KMS-11 (cell line): ENCODE data around the gene ZNF784.

ENCODE experiments used
- H2AFZ ChIP-seq: fragments of 200-600 bp; sonication (generic); 2 replicates; pipeline ENCODE4 v1.6.1; 2016; ENCODE audit warnings: antibody characterized with exemption, mixed run types, low read depth
- H3K27ac ChIP-seq: fragments of 200-600 bp; sonication (generic); 2 replicates; pipeline ENCODE4 v1.6.1; 2016; ENCODE audit warnings: mild to moderate bottlenecking, mixed run types
- H3K27me3 ChIP-seq: fragments of 200-600 bp; sonication (generic); 2 replicates; pipeline ENCODE4 v1.6.1; 2017; ENCODE audit warnings: mild to moderate bottlenecking, low read depth, mixed run types, moderate library complexity; ENCODE audit not compliant: insufficient read depth
- H3K36me3 ChIP-seq: fragments of 200-600 bp; sonication (generic); 2 replicates; pipeline ENCODE4 v1.6.1; 2017; ENCODE audit warnings: mild to moderate bottlenecking, mixed run types; ENCODE audit not compliant: insufficient read depth
- H3K4me1 ChIP-seq: fragments of 200-600 bp; sonication (generic); 2 replicates; pipeline ENCODE4 v1.6.1; 2016; ENCODE audit warnings: mild to moderate bottlenecking, low read depth, mixed run types; ENCODE audit not compliant: poor library complexity, severe bottlenecking
- H3K4me2 ChIP-seq: fragments of 200-600 bp; sonication (generic); 2 replicates; pipeline ENCODE4 v1.7.0; 2016; ENCODE audit warnings: mild to moderate bottlenecking, mixed run types
- H3K4me3 ChIP-seq: fragments of 200-600 bp; sonication (generic); IDR thresholded peaks from 2 replicates; pipeline ENCODE4 v1.6.1; 2017; ENCODE audit warnings: low read depth, low read length, mixed read lengths; ENCODE audit not compliant: insufficient read depth
- H3K79me2 ChIP-seq: fragments of 200-600 bp; sonication (generic); 2 replicates; pipeline ENCODE4 v1.6.1; 2016; ENCODE audit warnings: low read depth, mixed run types; ENCODE audit not compliant: insufficient read depth
- H3K9ac ChIP-seq: fragments of 200-600 bp; sonication (generic); 2 replicates; pipeline ENCODE4 v1.6.1; 2016; ENCODE audit warnings: mild to moderate bottlenecking, mixed run types
- H4K20me1 ChIP-seq: fragments of 200-600 bp; sonication (generic); 2 replicates; pipeline ENCODE4 v1.6.1; 2016; ENCODE audit warnings: mild to moderate bottlenecking, mixed run types; ENCODE audit not compliant: insufficient read depth
- TF ChIP-seq, protein P1 (sequence below): fragments of 200-600 bp; sonication (generic); conservative IDR thresholded peaks from 2 replicates; pipeline ENCODE4 v1.6.1; 2017; ENCODE audit warnings: low read depth, mild to moderate bottlenecking, antibody characterized with exemption, low read length, moderate library complexity, mixed read lengths

ZNF784 gene

DNA sequence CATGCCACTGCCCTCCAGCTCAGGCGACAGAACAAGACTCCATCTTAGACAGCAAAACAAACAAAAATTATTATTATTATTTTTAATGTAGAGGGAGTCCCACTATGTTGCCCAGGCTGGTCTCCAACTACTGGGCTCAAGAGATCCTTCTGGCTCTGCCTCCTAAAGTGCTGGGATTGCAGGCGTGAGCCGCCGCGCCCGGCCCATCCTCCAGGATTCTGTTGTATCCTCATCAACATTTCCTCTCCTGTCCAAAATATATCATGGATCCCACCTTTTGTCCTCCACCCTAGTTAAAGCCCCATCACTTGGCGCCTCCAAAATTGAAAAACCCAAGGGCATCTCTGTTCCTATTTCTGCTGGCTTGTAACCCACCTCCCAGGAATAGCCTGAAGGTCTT is 1.2 kb downstream of the ZNF784 start:
- Histone ChIP-seq H3K9ac (no peak overlapping the region), H3K27me3 (no peaks in the 10 kb centered on the region; the same call in 1 of the 2 replicates), H3K36me3 (no peaks in the 10 kb centered on the region), H3K4me1 (peaks cover 15% of the 10 kb centered on the region), H4K20me1 (no peaks in the 10 kb centered on the region), H3K79me2 (no peaks in the 10 kb centered on the region), H2AFZ (no peak overlapping the region), H3K4me2 (no peak overlapping the region), H3K27ac (no peak overlapping the region), H3K4me3 (no peak overlapping the region)
- TF ChIP-seq, protein P1, sequence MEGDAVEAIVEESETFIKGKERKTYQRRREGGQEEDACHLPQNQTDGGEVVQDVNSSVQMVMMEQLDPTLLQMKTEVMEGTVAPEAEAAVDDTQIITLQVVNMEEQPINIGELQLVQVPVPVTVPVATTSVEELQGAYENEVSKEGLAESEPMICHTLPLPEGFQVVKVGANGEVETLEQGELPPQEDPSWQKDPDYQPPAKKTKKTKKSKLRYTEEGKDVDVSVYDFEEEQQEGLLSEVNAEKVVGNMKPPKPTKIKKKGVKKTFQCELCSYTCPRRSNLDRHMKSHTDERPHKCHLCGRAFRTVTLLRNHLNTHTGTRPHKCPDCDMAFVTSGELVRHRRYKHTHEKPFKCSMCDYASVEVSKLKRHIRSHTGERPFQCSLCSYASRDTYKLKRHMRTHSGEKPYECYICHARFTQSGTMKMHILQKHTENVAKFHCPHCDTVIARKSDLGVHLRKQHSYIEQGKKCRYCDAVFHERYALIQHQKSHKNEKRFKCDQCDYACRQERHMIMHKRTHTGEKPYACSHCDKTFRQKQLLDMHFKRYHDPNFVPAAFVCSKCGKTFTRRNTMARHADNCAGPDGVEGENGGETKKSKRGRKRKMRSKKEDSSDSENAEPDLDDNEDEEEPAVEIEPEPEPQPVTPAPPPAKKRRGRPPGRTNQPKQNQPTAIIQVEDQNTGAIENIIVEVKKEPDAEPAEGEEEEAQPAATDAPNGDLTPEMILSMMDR, result no peak

DNA sequence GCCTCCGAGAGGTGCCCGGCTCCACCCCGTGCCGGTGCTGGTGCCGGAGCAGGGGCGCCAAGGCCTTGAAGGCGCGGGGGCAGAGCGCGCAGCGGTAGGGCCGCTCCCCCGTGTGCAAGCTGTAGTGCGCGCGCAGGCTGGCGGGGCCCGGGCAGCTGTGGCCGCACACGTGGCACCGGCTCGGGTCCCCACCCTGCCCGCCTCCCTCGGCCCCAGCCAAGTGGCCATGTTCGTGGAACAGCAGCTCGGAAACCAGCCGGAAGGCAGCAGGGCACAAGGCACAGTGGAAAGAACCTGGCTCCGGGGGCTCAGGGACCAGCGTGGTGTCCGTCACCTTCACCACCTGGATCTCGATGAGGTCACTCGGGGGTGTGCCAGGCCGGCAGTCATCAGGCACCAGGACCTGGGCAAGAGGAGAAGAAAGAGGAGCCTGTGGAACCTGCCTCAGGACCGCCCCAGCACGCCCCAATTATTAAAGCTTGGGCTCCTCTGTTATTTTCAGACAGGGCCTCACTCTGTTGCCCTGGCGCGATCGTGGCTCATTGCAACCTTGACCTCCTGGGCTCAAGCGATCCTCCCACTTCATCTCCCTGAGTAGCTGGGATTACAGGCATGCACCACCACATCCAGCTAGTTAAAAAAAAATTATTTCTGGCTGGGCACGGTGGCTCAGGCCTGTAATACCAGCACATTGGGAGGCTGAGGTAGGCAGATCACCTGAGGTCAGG is 2.0 kb downstream of the ZNF784 start:
- no peaks in the 10 kb centered on the region; the same call in 1 of the 2 replicates for H3K27me3 ChIP-seq
- no peak overlapping the region for H2AFZ ChIP-seq
- no peak overlapping the region for H3K4me2 ChIP-seq
- no peaks in the 10 kb centered on the region for H3K36me3 ChIP-seq
- no peak overlapping the region for H3K4me3 ChIP-seq
- peaks cover 15% of the 10 kb centered on the region for H3K4me1 ChIP-seq
- no peaks in the 10 kb centered on the region for H4K20me1 ChIP-seq
- TF ChIP-seq, protein P1, result no peak
- H3K27ac ChIP-seq, result no peak overlapping the region
- H3K9ac ChIP-seq, result no peak overlapping the region
- H3K79me2 ChIP-seq, result no peaks in the 10 kb centered on the region

DNA sequence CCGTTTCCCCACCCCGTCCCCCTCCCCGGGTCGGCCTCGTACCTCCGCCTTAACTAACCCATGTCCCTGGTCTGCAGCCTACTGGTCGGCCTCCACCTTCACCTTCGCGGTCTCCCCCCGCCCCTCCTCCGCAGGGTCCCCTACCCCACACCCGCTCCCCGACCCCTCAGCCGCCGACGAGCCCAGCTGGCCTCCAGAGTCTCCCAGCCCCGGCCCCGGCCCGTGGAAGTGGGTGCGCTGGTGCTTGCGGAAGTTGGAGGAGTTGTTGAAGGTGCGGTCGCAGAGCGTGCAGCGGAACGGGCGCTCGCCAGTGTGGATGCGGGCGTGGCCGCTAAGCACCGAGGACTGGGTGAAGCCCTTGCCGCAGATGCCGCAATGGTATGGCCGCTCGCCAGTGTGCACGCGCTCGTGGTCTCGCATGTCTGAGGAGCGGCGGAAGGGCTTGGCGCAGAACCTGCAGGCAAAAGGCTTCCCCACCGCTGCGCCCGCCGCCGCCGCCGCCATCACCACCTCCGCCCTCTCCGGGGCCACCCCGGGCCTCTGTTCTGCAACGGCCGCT is 2.6 kb downstream of the ZNF784 start:
- no peaks in the 10 kb centered on the region for H3K27me3 ChIP-seq

DNA sequence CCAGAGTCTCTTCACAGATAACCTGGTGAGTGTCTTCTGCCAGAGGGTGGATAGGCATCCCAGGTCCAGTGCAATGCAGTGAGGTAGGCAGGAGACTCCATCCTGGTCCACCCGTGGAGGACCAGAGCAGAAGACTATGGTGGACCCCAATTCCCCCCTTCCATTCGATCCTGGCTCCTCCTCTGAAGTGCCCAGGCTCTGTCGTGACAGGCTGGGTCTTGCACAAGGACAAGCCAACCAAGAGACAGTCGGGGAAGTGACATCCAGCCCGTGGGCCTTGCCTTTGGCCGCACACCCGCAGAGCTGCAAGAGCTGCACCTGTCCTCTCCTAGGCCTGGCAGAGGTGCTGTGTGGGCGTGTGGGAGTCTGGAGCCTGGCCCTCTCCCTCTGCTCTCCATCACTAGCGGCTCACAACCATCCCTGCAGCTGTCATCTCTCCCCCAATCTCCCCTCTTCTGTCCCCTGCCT is 3.1 kb downstream of the ZNF784 start:
- peaks cover 15% of the 10 kb centered on the region for H3K4me1 ChIP-seq
- no peaks in the 10 kb centered on the region for H3K36me3 ChIP-seq
- TF ChIP-seq, protein P1, result no peak
- no peak overlapping the region for H3K9ac ChIP-seq
- H3K4me3 ChIP-seq, result no peak overlapping the region
- H3K4me2 ChIP-seq, result no peak overlapping the region
- no peaks in the 10 kb centered on the region for H3K79me2 ChIP-seq
- no peak overlapping the region for H3K27ac ChIP-seq
- H2AFZ ChIP-seq, result no peak overlapping the region
- H4K20me1 ChIP-seq, result no peaks in the 10 kb centered on the region
- H3K27me3 ChIP-seq, result no peaks in the 10 kb centered on the region

More for the DNA sequence above, 2.6 kb downstream of the ZNF784 start:
- TF ChIP-seq, protein P1, result no peak
- H2AFZ ChIP-seq, result no peak overlapping the region
- H4K20me1 ChIP-seq, result no peaks in the 10 kb centered on the region
- H3K4me1 ChIP-seq, result peaks cover 15% of the 10 kb centered on the region
- H3K79me2 ChIP-seq, result no peaks in the 10 kb centered on the region
- no peak overlapping the region for H3K9ac ChIP-seq
- no peak overlapping the region for H3K4me3 ChIP-seq
- H3K4me2 ChIP-seq, result no peak overlapping the region
- H3K36me3 ChIP-seq, result no peaks in the 10 kb centered on the region
- H3K27ac ChIP-seq, result no peak overlapping the region
